ENCODE data around the gene EEF1AKMT1.
"Not testable (repeated sequence)": the region's sequence is repeated elsewhere in the genome, so short reads cannot be mapped to it uniquely, and the experiment has no call there.

EEF1AKMT1 gene

GRCh38 chr13:20689291-20689690, 84.5 kb downstream of the EEF1AKMT1 start:
- DNase-seq: no peak

DNA sequence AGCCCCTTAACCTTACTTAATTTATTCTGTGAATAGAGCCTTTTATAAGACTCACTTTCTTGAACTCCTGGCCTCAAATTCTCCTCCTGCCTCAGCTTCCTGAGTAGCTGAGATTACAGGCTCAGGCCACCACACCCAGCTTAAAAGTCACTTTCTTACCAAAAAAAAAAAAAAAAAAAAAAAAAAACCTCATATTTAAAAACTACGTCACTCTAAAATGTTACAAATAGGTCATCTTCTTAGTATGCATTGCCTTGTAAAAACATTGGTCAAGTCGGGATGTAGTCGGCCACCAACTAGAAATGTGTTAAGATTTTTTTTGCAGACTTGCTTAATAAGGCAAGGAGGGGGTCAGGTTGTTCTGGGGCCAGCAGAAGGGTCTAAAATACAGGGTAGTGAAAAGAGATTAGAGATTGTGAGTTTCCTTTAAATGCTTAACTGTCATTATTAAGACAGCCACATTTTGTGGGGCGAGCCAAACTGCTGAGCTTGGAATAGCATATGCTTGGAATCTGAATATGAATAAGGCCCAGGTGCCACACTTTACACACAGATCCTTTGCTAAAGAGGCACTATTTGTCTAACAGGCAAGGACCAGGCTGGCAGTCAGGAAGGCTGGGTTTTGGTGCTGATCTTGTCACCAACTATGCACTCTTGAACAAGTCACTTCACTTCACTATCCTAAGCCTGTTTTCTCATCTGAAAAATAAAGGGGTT, 86.7 kb downstream of the EEF1AKMT1 start:
- DNase-seq: no peak

DNA sequence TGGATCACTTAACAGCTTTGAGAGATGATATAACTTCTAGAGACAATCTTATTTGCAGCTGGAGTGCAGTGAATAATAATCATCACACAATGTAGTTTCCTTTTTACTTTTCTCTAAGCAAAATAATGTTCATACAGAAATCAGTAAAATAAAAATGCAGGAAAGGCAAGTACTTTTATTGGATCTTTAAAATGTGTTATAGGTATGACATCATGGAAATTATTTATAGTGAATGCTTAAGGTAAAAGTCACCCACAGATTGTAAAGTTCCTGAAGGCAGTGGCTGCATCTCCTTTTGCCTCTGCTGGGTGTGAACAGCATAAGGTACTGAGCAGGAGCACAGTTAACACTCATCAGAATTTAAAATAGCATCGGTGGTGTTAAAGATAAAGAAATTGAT, 87.6 kb downstream of the EEF1AKMT1 start:
- DNase-seq: no peak

DNA sequence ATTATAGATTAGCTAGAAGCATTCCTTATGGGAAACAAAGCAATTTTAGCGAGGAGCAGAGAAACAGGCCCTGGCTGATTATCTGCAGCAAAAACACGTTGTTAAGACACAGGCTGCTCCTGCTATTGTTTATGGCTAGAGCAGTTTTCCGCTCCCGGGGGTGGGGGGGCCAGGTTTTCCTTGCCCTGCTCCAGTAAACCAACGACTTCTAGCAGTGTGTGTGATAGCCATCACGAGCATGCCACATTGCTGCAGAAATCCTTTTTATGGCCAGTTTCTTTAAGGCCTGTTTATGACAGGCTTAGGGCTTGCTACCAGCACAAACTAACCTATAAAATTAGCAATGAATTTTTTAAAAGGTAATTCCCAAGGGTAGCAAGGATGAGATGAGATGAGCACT, 88.7 kb downstream of the EEF1AKMT1 start:
- DNase-seq: no peak

GRCh38 chr13:20684546-20684945, 89.2 kb downstream of the EEF1AKMT1 start:
- no peak for DNase-seq

- no peak for DNase-seq
These were observed 89.7 kb downstream of the EEF1AKMT1 start for GRCh38 chr13:20684041-20684440.

DNA sequence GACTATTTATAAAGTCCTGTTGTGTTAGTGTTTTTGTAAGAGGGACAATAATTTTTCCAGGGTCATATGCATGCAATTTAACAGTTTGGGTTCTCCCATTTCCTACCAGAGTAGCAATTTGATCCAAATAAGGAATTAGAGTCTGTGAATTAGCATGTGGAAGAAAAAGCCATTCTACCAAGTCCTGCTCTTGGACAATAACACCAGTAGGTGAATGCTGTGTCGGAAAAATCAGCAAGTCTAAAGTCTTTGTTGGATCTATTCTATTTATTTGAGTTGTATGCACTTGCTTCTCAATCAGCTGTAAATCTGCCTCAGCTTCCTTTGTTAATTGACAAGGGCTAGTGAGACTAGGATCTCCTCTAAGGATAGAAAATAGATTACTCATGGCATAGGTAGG, 91.7 kb downstream of the EEF1AKMT1 start:
- DNase-seq: no peak

DNA sequence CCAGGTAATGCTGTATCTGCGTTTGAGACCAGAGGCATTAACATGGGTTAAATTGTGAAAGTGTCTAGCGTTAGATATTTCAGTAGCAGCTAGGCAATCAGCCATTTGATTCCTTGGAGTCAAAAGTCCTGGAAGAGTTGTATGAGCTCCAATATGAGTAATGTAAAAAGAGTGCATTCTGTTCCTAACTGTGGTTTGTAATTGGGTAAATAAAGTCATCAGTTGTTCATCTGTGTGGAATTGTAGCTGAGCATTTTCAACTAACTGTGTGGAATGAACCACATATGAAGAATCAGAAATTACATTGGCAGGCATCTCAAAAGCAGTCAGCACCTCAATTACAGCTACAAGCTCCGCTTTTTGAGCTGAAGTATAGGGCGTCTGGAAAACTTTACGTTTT, 92.3 kb downstream of the EEF1AKMT1 start:
- DNase-seq: not testable (repeated sequence)

DNA sequence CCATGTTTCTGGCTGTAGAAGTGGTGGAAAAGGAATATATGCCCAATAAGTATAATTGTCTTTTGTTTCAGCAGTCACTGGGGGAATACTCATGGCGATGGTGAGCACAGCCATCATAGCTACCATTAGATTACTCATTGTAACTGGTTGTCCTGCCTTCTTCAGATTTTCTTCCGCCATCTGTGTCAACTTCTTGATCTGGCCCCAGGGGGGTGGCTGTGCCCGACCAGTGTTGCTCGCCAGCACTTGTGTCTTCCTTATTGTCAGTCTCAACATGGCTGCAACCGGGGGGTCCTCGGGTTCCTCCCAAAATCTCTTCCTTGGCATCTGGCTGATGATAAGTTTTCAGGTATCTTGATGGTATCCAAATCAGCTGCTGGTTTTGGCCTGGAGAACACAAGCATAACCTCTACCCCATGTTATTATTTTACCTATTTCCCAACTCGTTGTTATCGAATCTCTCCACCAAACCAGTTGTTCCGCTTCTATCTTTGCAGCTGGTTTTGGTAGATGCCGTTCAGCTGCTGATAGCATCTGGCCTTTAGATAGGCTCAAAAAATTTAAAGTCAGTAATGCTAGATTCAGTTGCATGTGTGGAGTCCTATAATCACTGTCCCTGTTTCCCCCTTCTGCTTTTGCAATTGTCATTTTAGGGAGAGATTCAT, 93.2 kb downstream of the EEF1AKMT1 start:
- no peak for DNase-seq

GRCh38 chr13:20679879-20680278, 93.9 kb downstream of the EEF1AKMT1 start:
- no peak for DNase-seq
